HG03565 (cell line): Measurements from ENCODE around the gene RNF113B.

Experiments
- ATAC-seq: cut with Tn5 transposase; IDR thresholded peaks from one replicate; pipeline ENCODE4 v1.9.1; 2021; ENCODE audit warnings: mild to moderate bottlenecking, moderate library complexity; ENCODE audit not compliant: unreplicated experiment

The RNF113B gene

GRCh38 chr13:98175823-98176222, 1.2 kb downstream of the RNF113B start:
- no peak for ATAC-seq

GRCh38 chr13:98175043-98175442, 2.0 kb downstream of the RNF113B start:
- ATAC-seq, result no peak

GRCh38 chr13:98174307-98174706, 2.8 kb downstream of the RNF113B start:
- no peak for ATAC-seq

GRCh38 chr13:98173431-98174152, 3.5 kb downstream of the RNF113B start:
- no peak for ATAC-seq

GRCh38 chr13:98172590-98173422, 4.3 kb downstream of the RNF113B start:
- no peak for ATAC-seq

GRCh38 chr13:98171900-98172589, 5.0 kb downstream of the RNF113B start:
- no peak for ATAC-seq

GRCh38 chr13:98169331-98169730, 7.7 kb downstream of the RNF113B start:
- ATAC-seq, result no peak

- ATAC-seq, result no peak
Measured at GRCh38 chr13:98162935-98163334, 14.1 kb downstream of the RNF113B start.

GRCh38 chr13:98158172-98158899, 18.7 kb downstream of the RNF113B start:
- ATAC-seq, result no peak

GRCh38 chr13:98157609-98158008, 19.5 kb downstream of the RNF113B start:
- no peak for ATAC-seq

GRCh38 chr13:98157188-98157587, 19.9 kb downstream of the RNF113B start:
- ATAC-seq, result no peak

GRCh38 chr13:98156259-98156658, 20.8 kb downstream of the RNF113B start:
- ATAC-seq, result no peak

GRCh38 chr13:98155475-98156109, 21.5 kb downstream of the RNF113B start:
- ATAC-seq, result no peak

GRCh38 chr13:98150832-98151479, 26.1 kb downstream of the RNF113B start:
- no peak for ATAC-seq

- no peak for ATAC-seq
Measured at GRCh38 chr13:98147521-98147920, 29.5 kb downstream of the RNF113B start.

- no peak for ATAC-seq
Measured at GRCh38 chr13:98144801-98145350, 32.2 kb downstream of the RNF113B start.

- no peak for ATAC-seq
Measured at GRCh38 chr13:98144027-98144741, 32.9 kb downstream of the RNF113B start.

GRCh38 chr13:98143601-98144026, 33.5 kb downstream of the RNF113B start:
- ATAC-seq, result no peak

GRCh38 chr13:98143157-98143553, 33.9 kb downstream of the RNF113B start:
- no peak for ATAC-seq
